ENCODE results near the gene GNB1. TPM values are rescaled to one million over a fixed set of nuclear protein-coding genes. Genes with fewer than 3 reads are reported as not detected.

The GNB1 gene
- total and polyA plus RNA-seq, 10 of the 15 experiments (the other 5 are each of a cell fraction or from before 2014, with no cell fraction given): 23.0 to 392 (median 93.9) TPM

DNA sequence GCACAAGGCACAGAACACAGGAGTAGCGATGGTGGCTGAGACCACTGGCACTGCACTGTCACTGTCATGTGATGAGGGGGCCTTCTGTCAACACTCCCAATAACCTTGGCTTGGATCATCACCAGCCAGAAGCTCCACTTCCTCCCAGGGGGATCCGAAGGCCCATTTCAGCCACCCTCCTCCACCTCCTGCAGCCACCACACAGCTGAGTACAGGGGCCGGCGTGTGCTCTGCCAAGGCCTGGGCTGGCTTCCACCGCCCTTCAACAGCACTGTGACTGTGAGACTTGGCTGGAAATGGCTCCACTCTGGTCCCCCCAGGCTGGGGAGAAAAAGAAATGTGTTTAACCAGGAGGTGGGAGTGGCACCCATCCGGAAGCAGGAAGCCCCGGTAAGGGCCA is 102.8 kb downstream of the GNB1 start (continued):
- TF ChIP-seq CBX3 (IDR thresholded peaks at IDR 0.05; ENCODE audit: borderline replicate concordance, low read depth) (no peak), MYC (IDR thresholded peaks at IDR 0.05; ENCODE audit: insufficient read depth, insufficient read length, insufficient replicate concordance, low read length, severe bottlenecking) (no peak)

- DNase-seq (ENCODE audit: low read depth, low spot score) (no peak), ATAC-seq (no peak), FAIRE-seq (peak; percentile 13)
- no peak overlapping the region for H3K4me3 ChIP-seq
- WGBS (ENCODE audit: insufficient coverage, insufficient replicate concordance, low lambda C conversion rate, missing lambda C conversion rate): 89% methylated on average over 20 of the region's 20 CpGs
- H3K36me3 ChIP-seq (ENCODE audit: control insufficient read depth in 2 of 2, insufficient read depth in 2 of 2, low read length in 1 of 2): peaks cover 37 to 42% of the 10 kb centered on the region in 2 experiments
- intact Hi-C loops (cut with micrococcal nuclease; ENCODE audit: unreplicated experiment): no loop called here
- BruUV-seq (replicated peaks): no TSS peak
- ChIA-PET POLR2A (no interaction called here), RAD21 (ENCODE audit: unreplicated experiment) (no interaction called here), CTCF (no interaction called here), SMC1A (ENCODE audit: uncharacterized antibody, unreplicated experiment) (no interaction called here)
- peaks cover 15% of the 10 kb centered on the region for H3K4me1 ChIP-seq (ENCODE audit: control insufficient read depth, insufficient read depth, low read length)
- in situ Hi-C loops (cut with MboI): loop anchor here (10.0 kb wide), 1 partner anchor 118 kb away; no protein-coding TSS in a partner anchor
- no peak overlapping the region for H3K9ac ChIP-seq (ENCODE audit: control insufficient read depth, insufficient read depth, low read length)
- H4K20me1 ChIP-seq (ENCODE audit: control insufficient read depth, insufficient read depth): no peaks in the 10 kb centered on the region; the same call in 1 of the 2 replicates
- no peak overlapping the region for H3K4me2 ChIP-seq (ENCODE audit: control insufficient read depth, insufficient read depth)
- H3K27me3 ChIP-seq (replicated peaks in 1 of 2; ENCODE audit: control insufficient read depth in 2 of 2, insufficient read depth in 2 of 2, low read length in 1 of 2): no peaks in the 10 kb centered on the region
- no peaks in the 10 kb centered on the region for H3K9me3 ChIP-seq (replicated peaks; ENCODE audit: control insufficient read depth, insufficient read depth, low read length)
- H3K79me2 ChIP-seq (ENCODE audit: control insufficient read depth, insufficient read depth, low read length): no peaks in the 10 kb centered on the region
- no peak overlapping the region for H3K27ac ChIP-seq (ENCODE audit: control insufficient read depth, insufficient read depth)
- no peak overlapping the region for H2AFZ ChIP-seq (ENCODE audit: control insufficient read depth, low read depth, low read length)
- TF ChIP-seq BRCA1 (IDR thresholded peaks at IDR 0.05; ENCODE audit: low read depth, low read length) (no peak), ZBTB33 (IDR thresholded peaks at IDR 0.05) (no peak), BMI1 (IDR thresholded peaks at IDR 0.05; ENCODE audit: borderline replicate concordance) (no peak), PML (IDR thresholded peaks at IDR 0.05; ENCODE audit: low read length) (no peak), SMAD1 (IDR thresholded peaks at IDR 0.05; ENCODE audit: low read depth, partially characterized antibody) (no peak), RCOR1 (conservative IDR thresholded peaks at IDR 0.05; ENCODE audit: low read depth, low read length) (no peak), RUNX3 (IDR thresholded peaks at IDR 0.05; ENCODE audit: low read length) (no peak), RAD21 (IDR thresholded peaks at IDR 0.05; ENCODE audit: insufficient read depth, low read depth, low read length) (no peak), EGR1 (IDR thresholded peaks at IDR 0.05; ENCODE audit: borderline replicate concordance in 1 of 2, low read depth in 2 of 2, low read length in 2 of 2) (no peak), SIN3A (IDR thresholded peaks at IDR 0.05; ENCODE audit: low read depth, low read length) (no peak), SREBF1 (IDR thresholded peaks at IDR 0.05; ENCODE audit: low read length) (no peak), PAX5 (IDR thresholded peaks at IDR 0.05; ENCODE audit: borderline replicate concordance, low read depth, low read length) (no peak), EED (IDR thresholded peaks at IDR 0.05; ENCODE audit: low read depth) (no peak), SUPT20H (IDR thresholded peaks at IDR 0.05; ENCODE audit: borderline replicate concordance, control insufficient read depth, low read depth, low read length) (no peak), CHD1 (IDR thresholded peaks at IDR 0.05; ENCODE audit: low read depth, low read length) (no peak), FOXM1 (IDR thresholded peaks at IDR 0.05; ENCODE audit: low read depth, low read length) (no peak), ZNF384 (IDR thresholded peaks at IDR 0.05; ENCODE audit: borderline replicate concordance, low read depth, low read length) (no peak), CEBPB (IDR thresholded peaks at IDR 0.05; ENCODE audit: borderline replicate concordance in 1 of 2, low read depth in 2 of 2, low read length in 2 of 2) (no peak)
Measured at GRCh38 chr1:1786836-1787605, 103.9 kb downstream of the GNB1 start.

All from GM12878 (cell line).